Measurements from ENCODE around the gene KIFC3. TPM values are rescaled to one million over a fixed set of nuclear protein-coding genes. Genes with fewer than 3 reads are reported as not detected.

KIFC3 gene
- total and polyA plus RNA-seq, 2 of the 13 experiments (the other 11 are each of a cell fraction or from before 2014, with no cell fraction given): 42.1 to 45.3 TPM

DNA sequence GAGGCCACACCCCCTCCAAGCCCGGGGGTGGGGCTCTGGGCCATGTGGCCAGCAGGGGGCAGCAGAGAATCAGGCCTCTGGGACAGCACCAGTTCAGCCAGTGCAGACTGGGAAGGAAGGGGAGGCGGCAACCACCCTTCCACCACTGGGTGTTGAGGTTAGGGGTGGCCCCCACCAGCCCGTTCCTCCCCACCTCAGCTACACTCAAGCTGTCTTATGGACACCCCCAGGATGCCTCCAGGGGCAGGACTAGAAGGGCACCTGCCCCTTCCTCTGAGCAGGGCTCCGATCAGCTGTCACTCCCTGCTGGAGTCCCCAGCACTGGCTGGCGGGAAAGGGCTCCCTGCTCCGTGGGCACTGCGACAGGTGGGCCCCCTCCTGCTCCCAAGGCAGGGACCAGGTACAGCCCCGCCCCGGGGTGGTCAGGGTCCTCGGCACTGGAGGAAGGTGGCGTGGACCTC lies 44.9 kb downstream of the KIFC3 start (continued):
- TF ChIP-seq, protein P1, sequence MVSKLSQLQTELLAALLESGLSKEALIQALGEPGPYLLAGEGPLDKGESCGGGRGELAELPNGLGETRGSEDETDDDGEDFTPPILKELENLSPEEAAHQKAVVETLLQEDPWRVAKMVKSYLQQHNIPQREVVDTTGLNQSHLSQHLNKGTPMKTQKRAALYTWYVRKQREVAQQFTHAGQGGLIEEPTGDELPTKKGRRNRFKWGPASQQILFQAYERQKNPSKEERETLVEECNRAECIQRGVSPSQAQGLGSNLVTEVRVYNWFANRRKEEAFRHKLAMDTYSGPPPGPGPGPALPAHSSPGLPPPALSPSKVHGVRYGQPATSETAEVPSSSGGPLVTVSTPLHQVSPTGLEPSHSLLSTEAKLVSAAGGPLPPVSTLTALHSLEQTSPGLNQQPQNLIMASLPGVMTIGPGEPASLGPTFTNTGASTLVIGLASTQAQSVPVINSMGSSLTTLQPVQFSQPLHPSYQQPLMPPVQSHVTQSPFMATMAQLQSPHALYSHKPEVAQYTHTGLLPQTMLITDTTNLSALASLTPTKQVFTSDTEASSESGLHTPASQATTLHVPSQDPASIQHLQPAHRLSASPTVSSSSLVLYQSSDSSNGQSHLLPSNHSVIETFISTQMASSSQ (IDR thresholded peaks at IDR 0.05; ENCODE audit: low read depth): no peak
- TF ChIP-seq, protein P1 (CRISPR knock-in tag; IDR thresholded peaks at IDR 0.05; ENCODE audit: borderline replicate concordance): peak; percentile 49; the same call in 1 of the 2 replicates
- 0 out of 2 replicates have a peak, but pooled peaks have one; percentile 31 for TF ChIP-seq BCL6 (CRISPR knock-in tag; IDR thresholded peaks at IDR 0.05)
- peak; percentile 52; the same call in 1 of the 2 replicates for TF ChIP-seq BORCS8-MEF2B (CRISPR knock-in tag; IDR thresholded peaks at IDR 0.05)
- TF ChIP-seq RAD21 (CRISPR knock-in tag; IDR thresholded peaks at IDR 0.05): peak; percentile 97
- peak; percentile 55; the same call in 1 of the 2 replicates for TF ChIP-seq AKAP8 (CRISPR knock-in tag; IDR thresholded peaks at IDR 0.05)
- peak; percentile 62; the same call in 1 of the 3 replicates for TF ChIP-seq MXI1 (IDR thresholded peaks at IDR 0.05; ENCODE audit: borderline replicate concordance, low read depth, low read length)
- TF ChIP-seq CBFB (CRISPR knock-in tag; IDR thresholded peaks at IDR 0.05): peak; percentile 34; the same call in 1 of the 2 replicates
- TF ChIP-seq, protein P2, sequence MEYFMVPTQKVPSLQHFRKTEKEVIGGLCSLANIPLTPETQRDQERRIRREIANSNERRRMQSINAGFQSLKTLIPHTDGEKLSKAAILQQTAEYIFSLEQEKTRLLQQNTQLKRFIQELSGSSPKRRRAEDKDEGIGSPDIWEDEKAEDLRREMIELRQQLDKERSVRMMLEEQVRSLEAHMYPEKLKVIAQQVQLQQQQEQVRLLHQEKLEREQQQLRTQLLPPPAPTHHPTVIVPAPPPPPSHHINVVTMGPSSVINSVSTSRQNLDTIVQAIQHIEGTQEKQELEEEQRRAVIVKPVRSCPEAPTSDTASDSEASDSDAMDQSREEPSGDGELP (IDR thresholded peaks at IDR 0.05; ENCODE audit: borderline replicate concordance, low read depth): peak; percentile 18; the same call in 1 of the 2 replicates
- TF ChIP-seq ZNF788 (CRISPR knock-in tag; IDR thresholded peaks at IDR 0.05; ENCODE audit: borderline replicate concordance): peak; percentile 75; the same call in 1 of the 2 replicates
- TF ChIP-seq, protein P3, sequence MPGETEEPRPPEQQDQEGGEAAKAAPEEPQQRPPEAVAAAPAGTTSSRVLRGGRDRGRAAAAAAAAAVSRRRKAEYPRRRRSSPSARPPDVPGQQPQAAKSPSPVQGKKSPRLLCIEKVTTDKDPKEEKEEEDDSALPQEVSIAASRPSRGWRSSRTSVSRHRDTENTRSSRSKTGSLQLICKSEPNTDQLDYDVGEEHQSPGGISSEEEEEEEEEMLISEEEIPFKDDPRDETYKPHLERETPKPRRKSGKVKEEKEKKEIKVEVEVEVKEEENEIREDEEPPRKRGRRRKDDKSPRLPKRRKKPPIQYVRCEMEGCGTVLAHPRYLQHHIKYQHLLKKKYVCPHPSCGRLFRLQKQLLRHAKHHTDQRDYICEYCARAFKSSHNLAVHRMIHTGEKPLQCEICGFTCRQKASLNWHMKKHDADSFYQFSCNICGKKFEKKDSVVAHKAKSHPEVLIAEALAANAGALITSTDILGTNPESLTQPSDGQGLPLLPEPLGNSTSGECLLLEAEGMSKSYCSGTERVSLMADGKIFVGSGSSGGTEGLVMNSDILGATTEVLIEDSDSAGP (CRISPR knock-in tag; IDR thresholded peaks at IDR 0.05; ENCODE audit: borderline replicate concordance): peak; percentile 55; the same call in 1 of the 2 replicates
- TF ChIP-seq ZMYM4 (CRISPR knock-in tag; IDR thresholded peaks at IDR 0.05): peak; percentile 19; the same call in 1 of the 2 replicates
- TF ChIP-seq BRCA1 (CRISPR knock-in tag; IDR thresholded peaks at IDR 0.05): no peak
- TF ChIP-seq, protein P4, sequence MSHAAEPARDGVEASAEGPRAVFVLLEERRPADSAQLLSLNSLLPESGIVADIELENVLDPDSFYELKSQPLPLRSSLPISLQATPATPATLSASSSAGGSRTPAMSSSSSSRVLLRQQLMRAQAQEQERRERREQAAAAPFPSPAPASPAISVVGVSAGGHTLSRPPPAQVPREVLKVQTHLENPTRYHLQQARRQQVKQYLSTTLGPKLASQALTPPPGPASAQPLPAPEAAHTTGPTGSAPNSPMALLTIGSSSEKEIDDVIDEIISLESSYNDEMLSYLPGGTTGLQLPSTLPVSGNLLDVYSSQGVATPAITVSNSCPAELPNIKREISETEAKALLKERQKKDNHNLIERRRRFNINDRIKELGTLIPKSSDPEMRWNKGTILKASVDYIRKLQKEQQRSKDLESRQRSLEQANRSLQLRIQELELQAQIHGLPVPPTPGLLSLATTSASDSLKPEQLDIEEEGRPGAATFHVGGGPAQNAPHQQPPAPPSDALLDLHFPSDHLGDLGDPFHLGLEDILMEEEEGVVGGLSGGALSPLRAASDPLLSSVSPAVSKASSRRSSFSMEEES (CRISPR knock-in tag; IDR thresholded peaks at IDR 0.05): 0 out of 2 replicates have a peak, but pooled peaks have one; percentile 41
- no peak for TF ChIP-seq JUN (CRISPR knock-in tag; IDR thresholded peaks at IDR 0.05)
- TF ChIP-seq THAP11 (CRISPR knock-in tag; IDR thresholded peaks at IDR 0.05): peak; percentile 56; the same call in 1 of the 2 replicates
- TF ChIP-seq, protein P5, sequence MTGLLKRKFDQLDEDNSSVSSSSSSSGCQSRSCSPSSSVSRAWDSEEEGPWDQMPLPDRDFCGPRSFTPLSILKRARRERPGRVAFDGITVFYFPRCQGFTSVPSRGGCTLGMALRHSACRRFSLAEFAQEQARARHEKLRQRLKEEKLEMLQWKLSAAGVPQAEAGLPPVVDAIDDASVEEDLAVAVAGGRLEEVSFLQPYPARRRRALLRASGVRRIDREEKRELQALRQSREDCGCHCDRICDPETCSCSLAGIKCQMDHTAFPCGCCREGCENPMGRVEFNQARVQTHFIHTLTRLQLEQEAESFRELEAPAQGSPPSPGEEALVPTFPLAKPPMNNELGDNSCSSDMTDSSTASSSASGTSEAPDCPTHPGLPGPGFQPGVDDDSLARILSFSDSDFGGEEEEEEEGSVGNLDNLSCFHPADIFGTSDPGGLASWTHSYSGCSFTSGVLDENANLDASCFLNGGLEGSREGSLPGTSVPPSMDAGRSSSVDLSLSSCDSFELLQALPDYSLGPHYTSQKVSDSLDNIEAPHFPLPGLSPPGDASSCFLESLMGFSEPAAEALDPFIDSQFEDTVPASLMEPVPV (CRISPR knock-in tag; IDR thresholded peaks at IDR 0.05): peak; percentile 67; the same call in 1 of the 2 replicates
- peak; percentile 52; the same call in 1 of the 2 replicates for TF ChIP-seq ZSCAN21 (CRISPR knock-in tag; IDR thresholded peaks at IDR 0.05; ENCODE audit: borderline replicate concordance)
- no peak for TF ChIP-seq NKX3-1 (CRISPR knock-in tag; IDR thresholded peaks at IDR 0.05)
- TF ChIP-seq ERF (CRISPR knock-in tag; IDR thresholded peaks at IDR 0.05): peak; percentile 84
- TF ChIP-seq SIN3A (IDR thresholded peaks at IDR 0.05; ENCODE audit: borderline replicate concordance, low read depth, low read length): peak; percentile 62; the same call in 1 of the 2 replicates

Data from HepG2 (cell line).